IPS-NIHi11 (cell line): ENCODE data around the gene KIT.

Experiments used
- DNase-seq: peaks from one replicate; pipeline ENCODE4 v3.0.0; 2012; ENCODE audit warnings: mixed read lengths, low spot score

Gene KIT

DNA sequence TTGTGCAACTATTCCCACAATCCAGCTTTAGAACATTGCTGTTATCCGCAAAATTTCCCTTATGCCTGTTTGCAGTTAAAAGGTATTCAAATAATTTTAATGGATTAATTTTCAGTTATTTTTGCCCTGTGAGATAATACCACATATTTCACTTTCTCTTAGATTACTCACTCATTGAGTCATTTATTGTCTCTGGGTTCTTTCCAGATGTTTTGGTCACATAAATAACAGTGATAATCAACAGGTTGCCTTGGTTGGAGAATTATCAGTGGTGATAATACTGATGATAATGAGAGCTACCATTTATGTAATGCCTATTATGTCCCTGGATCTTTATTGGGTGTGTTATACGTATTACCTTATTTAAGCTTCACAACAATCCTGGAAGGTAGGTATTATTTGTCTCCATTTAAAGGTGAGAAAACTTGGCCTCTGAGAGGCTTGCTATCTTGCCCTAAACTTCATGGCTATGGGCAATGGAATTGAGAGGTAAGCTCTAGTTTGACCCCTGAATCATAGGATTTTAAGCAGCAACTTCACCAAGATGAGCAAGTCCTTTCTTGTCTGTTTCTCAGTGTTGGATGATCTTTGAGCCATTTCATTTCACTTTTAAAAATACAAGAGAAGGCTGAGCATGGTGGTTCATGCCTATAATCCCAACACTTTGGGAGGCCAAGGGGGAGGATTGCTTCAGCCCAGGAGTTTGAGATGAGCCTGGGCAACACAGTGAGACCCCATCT is 87.4 kb downstream of the KIT start:
- DNase-seq, result no peak

DNA sequence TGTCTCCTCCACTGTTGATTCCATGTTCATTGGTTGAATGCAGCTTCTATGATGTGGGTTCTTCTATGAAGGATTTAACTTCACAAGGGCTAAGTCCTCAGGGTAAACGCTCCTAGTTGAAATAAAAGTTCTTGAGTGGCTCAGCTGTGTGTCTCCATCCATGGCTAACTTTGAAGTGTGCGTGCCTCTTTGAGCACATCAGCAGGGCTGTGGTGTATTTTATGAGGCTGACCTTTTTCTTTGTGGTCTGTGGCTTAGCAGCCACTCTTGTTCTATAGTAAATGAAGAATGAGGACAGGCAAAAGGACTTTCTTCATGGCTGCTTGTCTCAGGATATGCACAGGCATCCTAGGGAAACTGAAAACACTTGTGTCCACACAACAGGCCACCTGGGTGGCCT is 88.5 kb downstream of the KIT start:
- no peak for DNase-seq

DNA sequence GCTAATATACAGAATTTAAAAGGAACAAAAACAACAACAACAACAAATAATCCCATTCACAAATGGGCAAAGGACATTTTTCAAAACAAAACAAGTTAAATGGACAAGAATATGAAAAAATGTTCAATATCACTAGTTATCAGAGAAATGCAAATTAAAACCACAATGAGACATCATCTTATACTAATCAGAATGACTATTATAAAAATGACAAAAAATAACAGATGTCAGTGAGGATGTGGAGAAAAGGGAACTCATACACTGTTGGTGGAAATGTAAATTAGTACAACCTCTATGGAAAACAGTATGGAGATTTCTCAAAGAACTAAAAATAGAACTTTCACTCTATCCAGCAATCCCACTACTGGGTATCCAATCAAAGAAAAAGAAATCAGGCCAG is 92.6 kb downstream of the KIT start:
- no peak for DNase-seq

DNA sequence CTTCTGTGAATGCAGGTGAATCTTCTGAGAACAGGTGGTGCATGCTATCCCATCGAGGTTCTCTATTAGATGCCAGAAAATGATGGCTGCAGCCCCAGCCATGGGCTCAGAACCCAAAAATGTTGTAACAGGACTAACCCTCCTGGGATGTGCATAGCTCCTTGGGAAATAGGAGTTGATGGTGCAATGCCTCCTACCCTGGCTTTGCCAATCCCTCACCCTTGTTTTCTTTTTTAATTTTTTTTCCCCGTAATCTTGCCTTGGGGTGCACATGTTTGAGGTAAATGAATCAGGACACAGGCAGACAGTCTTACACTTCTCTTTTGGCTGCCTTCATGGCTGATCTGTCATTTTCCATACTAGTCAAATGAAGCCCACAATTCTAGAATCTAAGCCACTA is 96.6 kb downstream of the KIT start:
- DNase-seq, result no peak

DNA sequence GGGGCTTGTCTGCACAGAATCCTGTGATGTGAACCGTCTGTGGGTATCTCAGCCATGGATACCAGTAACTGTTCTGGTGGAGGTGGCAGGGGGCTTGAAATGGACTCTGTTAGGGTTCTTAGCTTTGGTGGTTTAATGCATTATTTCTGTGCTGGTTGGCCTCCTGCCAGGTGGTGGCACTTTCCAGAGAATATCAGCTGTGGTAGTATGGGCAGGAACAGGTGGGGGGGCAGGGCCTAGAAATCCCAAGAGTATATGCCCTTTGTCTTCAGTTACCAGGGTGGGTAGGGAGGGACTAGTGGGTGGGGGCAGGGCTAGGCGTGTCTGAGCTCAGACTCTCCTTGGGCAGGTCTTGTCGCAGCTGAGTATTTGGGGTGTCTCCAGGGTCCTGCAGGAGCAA is 106.7 kb downstream of the KIT start:
- no peak for DNase-seq

DNA sequence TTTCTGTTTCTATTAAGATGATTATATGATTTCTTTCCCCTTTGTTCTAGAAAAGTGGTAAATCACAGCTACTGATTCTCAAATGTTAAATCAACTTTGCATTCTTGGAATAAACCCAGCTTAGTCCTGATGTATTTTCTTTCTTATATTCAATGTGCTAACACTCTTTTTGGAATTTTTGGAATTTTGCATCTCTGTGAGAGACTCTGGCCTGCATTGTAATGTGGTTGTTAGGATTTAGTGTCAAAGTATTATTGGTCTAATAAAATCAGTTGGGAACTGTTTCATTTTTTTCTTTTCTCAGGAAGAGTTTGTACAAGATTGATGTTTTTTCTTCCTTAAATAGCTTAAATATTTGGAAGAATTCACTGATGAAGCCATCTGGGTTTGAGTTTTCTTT is 109.6 kb downstream of the KIT start:
- no peak for DNase-seq

DNA sequence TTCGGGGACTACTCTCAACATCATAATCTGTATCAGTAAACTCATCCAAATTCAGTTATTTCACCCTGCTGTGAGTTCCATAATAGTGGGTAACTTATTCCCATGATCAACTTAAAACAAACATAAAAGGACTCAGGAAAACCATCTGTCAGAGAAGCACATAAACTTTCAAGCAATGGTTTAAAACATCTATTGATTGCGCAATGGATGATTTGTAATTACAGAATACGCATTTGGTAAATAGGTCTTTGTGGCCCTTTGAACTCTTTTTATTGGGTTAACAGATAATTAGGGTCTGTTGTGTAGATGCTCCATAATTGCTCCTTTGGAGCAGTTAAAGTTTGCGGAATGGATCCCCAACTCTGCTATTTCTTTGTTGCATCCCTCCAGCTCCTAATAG is 115.3 kb downstream of the KIT start:
- no peak for DNase-seq

DNA sequence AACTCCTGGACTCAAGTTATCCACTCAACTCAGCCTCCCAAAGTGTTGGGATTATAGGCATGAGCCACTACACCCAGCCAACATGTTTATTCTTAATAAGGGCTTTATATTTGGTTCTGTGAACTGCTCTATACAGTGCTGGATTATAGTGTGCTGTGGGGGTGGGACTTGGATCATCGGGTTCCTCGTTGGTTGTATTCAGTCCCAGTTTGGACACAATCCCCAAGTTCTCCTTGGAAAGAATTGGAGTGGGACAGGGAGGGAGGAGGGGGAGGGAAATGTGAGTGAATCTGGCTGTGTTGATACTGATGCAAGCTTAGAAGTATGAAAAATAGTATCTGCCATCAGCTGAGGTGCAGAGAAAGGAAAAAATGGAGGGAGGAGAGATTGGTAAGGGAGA is 121.3 kb downstream of the KIT start:
- DNase-seq, result no peak

DNA sequence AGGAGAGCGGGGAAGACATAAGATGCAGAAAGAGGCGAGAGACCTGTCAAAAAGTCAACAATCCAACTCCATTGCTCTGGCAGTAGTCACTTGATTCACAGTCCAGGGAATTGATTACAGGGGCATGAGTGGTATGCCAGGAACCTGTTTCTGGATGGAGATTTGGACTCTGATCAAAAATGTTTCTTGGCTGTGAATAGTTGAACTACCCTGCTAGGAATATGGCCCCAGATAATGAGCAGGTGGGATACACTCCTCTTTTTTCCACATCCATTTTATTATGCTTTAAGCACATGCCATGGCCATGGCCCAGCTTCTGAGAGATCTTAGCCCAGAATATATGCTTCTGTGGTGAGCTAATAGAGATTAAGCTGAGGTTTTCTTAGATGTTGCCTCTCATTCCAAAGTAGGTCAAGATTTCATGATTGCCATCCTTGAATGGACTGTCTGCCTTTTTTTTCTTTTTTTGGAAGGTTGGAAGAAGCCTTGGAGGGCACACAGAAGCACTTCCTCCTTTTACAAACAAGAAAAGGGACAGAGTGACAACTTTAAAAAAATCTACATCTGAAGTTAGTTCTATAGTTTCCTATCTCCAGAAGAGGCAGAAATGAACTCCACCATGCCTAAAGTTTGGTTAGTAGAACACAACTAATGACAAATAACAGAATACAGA is 121.9 kb downstream of the KIT start:
- DNase-seq, result no peak

DNA sequence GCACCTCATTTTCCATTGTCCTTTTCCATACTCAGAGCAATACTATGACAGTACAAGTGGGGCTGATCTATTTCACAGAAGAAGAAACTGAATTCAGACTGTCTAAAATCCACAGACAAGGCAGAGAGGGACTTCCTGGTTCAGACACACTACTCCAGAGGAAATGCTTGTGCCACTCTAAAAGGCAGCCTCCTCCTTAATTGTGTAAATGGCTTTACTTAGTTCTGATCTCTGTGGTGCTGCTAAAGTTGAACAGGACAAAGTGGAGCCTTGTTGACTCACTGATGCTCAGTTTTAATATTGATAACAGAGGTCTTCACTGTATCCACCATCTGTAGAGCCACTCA is 122.4 kb downstream of the KIT start:
- DNase-seq, result no peak

DNA sequence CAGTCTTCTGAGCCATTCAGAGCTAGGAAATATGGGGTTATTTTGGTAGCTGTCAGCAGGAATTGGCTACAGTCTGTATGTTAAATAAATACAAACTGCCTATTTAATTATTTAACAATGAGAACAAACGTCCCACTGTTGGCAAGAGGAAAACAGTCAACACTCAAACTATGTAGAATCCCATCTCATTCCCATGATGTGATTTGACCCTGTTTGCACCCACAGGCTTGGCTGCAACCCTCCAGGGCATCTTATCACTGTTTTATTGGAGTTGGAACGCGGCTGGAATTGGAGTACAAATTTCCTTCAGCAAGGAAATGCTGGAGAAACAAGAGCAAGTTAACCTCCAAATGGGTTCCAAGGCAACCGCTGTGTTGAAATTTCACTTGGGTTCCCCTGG is 124.0 kb downstream of the KIT start:
- no peak for DNase-seq

DNA sequence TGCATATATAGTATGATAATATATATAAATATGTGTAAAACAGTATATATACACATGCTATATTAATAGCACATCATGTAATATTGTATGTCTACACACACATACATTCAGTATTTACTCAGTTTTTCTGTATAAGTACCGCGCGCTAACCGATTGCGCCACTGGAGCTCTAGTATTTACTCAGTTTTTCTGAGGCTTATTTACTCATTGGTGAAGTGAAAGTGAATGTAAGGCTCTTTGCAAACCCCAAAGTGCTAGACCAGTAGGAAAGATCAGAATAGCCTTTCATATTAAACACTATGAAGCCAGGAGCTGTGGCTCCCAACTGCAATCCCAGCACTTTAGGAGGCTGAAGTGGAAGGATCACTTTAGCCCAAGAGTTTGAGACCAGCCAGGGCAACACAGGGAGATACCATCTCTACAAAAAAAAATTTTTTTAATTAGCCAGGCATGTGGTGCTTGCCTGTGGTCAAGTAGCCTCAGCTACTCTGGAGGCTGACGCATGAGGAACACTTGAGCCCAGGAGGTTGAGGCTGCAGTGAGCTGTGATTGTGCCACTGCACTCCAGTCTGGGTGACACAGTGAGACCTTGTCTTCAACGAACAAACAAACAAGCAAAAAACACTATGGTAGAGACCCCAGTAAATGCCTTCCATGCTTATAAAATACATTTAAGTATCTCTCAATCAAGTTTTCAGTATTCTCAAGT is 125.8 kb downstream of the KIT start:
- DNase-seq, result no peak

DNA sequence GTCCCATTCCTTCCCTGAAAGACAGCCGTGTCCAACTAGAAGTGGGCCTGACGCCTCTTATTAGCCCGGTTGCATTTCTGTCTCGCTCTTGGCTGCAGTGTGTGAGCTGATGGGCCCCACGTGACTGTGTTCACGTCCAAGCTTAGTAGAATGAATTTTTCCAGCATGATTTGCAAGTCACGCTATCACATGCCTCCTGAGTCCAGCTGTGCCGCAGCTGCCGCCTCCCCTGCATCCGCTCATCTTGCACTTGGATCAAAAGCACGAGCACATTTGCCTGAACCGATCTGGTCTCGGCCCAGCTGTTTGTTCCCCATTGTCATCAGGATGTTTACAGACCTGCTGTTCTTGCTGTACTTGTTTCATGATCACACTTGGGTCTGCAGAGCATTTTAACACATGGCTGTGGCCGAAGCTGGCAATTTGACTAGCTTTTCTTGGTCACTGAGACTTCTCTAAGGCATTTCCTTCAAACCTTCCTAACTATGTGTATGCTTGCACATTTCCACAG is 126.5 kb downstream of the KIT start:
- DNase-seq, result no peak
